Tibial nerve (tissue), 4 donors: ENCODE results near the gene GOLGA6C.

Source experiments
- CTCF ChIP-seq, 5 experiments: fragments of 200-600 bp in 3 of 5; fragments of 450-650 bp in 2 of 5; sonication (generic) in 3 of 5; IDR thresholded peaks; one replicate each; pipeline ENCODE4 v1.5.1; 2016 to 2019; ENCODE audit warnings: antibody characterized with exemption in 5 of 5, mild to moderate bottlenecking in 3 of 5, moderate library complexity in 2 of 5
- EP300 ChIP-seq, 2 donors: sonication (generic); formaldehyde crosslinking; IDR thresholded peaks; one replicate each; pipeline ENCODE4 v1.6.1; 2017; ENCODE audit warnings: antibody characterized with exemption in 2 of 2, mild to moderate bottlenecking in 1 of 2
- POLR2A ChIP-seq, 2 donors: fragments of 450-650 bp; IDR thresholded peaks; one replicate each; pipeline ENCODE4 v1.6.1; 2017; ENCODE audit warnings: antibody characterized with exemption in 2 of 2, mild to moderate bottlenecking in 2 of 2, moderate library complexity in 2 of 2

- TF ChIP-seq CTCF (IDR thresholded peaks at IDR 0.05) (no peak), POLR2A (IDR thresholded peaks at IDR 0.05) (no peak), EP300 (IDR thresholded peaks at IDR 0.05) (no peak)
These were observed 51.6 kb downstream of the GOLGA6C start for GRCh38 chr15:75309711-75310110.
